Spleen (tissue), 7 donors: Measurements from ENCODE around the gene CHAMP1.

ENCODE experiments used
- POLR2A ChIP-seq, 3 donors: fragments of 450-650 bp; IDR thresholded peaks; one replicate each; pipeline ENCODE4 v1.5.1; 2017; ENCODE audit warnings: antibody characterized with exemption in 3 of 3, mild to moderate bottlenecking in 1 of 3
- TF ChIP-seq, protein P1 (sequence below), 11 experiments: fragments of 200-600 bp in 7 of 11; fragments of 450-650 bp in 4 of 11; sonication (generic) in 4 of 11; IDR thresholded peaks in 8 of 11; conservative IDR thresholded peaks in 3 of 11; 1 replicate in 7 of 11; 2 replicates in 4 of 11; pipeline versions ENCODE4 v1.4.0 to v1.8.0; 2016 to 2021; ENCODE audit warnings: antibody characterized with exemption in 11 of 11, inconsistent platforms in 4 of 11, mild to moderate bottlenecking in 1 of 11
- donor health status: DM: no; HTN: no; CAD: no; lungs with moderate emphysema.
- donor health status: DM: no; HTN: no; CAD: no.
- donor health status: DM: no; HTN: no; CAD: no.

DNA sequence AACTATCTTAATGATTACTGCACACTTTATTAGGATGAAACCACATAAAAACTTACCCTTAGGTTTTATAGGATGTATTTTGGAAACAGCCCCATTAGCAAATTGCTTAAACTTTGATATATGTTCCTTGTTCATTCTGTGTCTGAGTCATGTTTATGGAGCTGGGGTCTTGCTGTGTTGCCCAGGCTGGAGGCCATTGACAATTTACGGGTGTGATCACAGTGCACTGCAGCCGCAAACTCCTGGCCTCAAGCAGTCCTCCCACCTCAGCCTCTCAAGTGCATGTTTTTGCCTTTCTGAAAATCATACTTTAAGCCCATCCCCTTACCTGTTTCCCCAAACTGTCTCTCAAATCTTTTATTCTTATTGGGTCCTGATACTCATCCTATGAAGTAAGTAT is 5.2 kb upstream of the CHAMP1 start:
- no peak for TF ChIP-seq POLR2A (IDR thresholded peaks at IDR 0.05)
- TF ChIP-seq, protein P1, sequence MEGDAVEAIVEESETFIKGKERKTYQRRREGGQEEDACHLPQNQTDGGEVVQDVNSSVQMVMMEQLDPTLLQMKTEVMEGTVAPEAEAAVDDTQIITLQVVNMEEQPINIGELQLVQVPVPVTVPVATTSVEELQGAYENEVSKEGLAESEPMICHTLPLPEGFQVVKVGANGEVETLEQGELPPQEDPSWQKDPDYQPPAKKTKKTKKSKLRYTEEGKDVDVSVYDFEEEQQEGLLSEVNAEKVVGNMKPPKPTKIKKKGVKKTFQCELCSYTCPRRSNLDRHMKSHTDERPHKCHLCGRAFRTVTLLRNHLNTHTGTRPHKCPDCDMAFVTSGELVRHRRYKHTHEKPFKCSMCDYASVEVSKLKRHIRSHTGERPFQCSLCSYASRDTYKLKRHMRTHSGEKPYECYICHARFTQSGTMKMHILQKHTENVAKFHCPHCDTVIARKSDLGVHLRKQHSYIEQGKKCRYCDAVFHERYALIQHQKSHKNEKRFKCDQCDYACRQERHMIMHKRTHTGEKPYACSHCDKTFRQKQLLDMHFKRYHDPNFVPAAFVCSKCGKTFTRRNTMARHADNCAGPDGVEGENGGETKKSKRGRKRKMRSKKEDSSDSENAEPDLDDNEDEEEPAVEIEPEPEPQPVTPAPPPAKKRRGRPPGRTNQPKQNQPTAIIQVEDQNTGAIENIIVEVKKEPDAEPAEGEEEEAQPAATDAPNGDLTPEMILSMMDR (IDR thresholded peaks at IDR 0.05 in 8 of 11, conservative IDR thresholded peaks at IDR 0.05 in 3 of 11) = no peak
